ENCODE data around the gene MTHFD1. TPM values are rescaled to one million over a fixed set of nuclear protein-coding genes. Genes with fewer than 3 reads are reported as not detected.

The MTHFD1 gene
- polyA plus RNA-seq, 1 of the 3 experiments (the other 2 are of a cell fraction): 31.0 TPM

DNA sequence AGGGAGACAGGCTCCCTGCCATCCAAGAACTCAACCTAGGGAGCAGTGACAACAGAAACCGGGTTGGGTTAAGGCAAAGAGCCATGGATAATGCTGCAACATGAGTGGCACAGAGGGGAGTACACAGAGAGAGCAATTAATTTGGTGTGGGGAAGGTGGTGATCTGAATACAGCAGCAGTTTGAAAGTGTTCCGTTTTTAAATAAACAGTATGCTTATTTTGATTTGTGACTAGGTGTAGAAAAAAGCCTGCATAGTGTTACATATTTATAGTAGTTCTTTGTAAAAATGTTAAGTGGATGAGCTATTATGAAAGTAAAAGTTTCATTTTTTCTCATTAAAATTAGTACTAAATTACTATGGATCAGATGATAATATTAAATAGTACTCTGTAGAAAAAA, 85.9 kb downstream of the MTHFD1 start:
- Histone ChIP-seq H3K9me2 (no peaks in the 10 kb centered on the region), H3K9me3 (no peaks in the 10 kb centered on the region), H3K27me3 (ENCODE audit: insufficient read depth) (no peaks in the 10 kb centered on the region), H3K27ac (ENCODE audit: low read depth in 2 of 2, low read length in 1 of 2) (no peak overlapping the region), H2AFZ (ENCODE audit: low read depth) (no peak overlapping the region), H4K20me1 (ENCODE audit: insufficient read depth) (no peaks in the 10 kb centered on the region), H3K79me2 (ENCODE audit: insufficient read depth) (no peaks in the 10 kb centered on the region), H3F3A (replicated peaks; ENCODE audit: insufficient read depth) (no peaks in the 10 kb centered on the region), H3K4me2 (no peak overlapping the region), H3K36me3 (replicated peaks in 1 of 2; ENCODE audit: control insufficient read depth in 1 of 2, insufficient read depth in 2 of 2, low read length in 1 of 2) (peaks cover 0 to under 1% of the 10 kb centered on the region in 2 experiments), H3K4me1 (ENCODE audit: control insufficient read depth in 1 of 2, insufficient read depth in 2 of 2, low read depth in 1 of 2, low read length in 1 of 2) (peaks cover 2 to 4% of the 10 kb centered on the region in 2 experiments; a peak in 2 of 4 replicates), H3K4me3 (ENCODE audit: low read depth in 2 of 2, low read length in 1 of 2) (no peak overlapping the region), H3K9ac (no peak overlapping the region)
- CTCF ChIA-PET: interaction anchor here (0.9 to 7.3 kb wide), 5 partner anchors 14 to 130 kb away, joined by 3 to 74 read pairs (median 3); no protein-coding TSS in a partner anchor
- DNase-seq: no peak
- 94% methylated on average over 2 of the region's 2 CpGs for WGBS (ENCODE audit: low lambda C conversion rate)
- TF ChIP-seq MEF2A (IDR thresholded peaks at IDR 0.05; ENCODE audit: borderline replicate concordance, low read depth): no peak
- TF ChIP-seq ELF1 (IDR thresholded peaks at IDR 0.05): no peak
- no peak for TF ChIP-seq RXRA (IDR thresholded peaks at IDR 0.05; ENCODE audit: borderline replicate concordance, low read depth)
- TF ChIP-seq, protein P1, sequence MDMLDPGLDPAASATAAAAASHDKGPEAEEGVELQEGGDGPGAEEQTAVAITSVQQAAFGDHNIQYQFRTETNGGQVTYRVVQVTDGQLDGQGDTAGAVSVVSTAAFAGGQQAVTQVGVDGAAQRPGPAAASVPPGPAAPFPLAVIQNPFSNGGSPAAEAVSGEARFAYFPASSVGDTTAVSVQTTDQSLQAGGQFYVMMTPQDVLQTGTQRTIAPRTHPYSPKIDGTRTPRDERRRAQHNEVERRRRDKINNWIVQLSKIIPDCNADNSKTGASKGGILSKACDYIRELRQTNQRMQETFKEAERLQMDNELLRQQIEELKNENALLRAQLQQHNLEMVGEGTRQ (IDR thresholded peaks at IDR 0.05; ENCODE audit: borderline replicate concordance, low read depth, low read length): no peak
- TF ChIP-seq SMC3 (IDR thresholded peaks at IDR 0.05; ENCODE audit: low read depth, low read length): no peak
- no peak for TF ChIP-seq EP300 (IDR thresholded peaks at IDR 0.05; ENCODE audit: borderline replicate concordance in 1 of 2, low read depth in 1 of 2, low read length in 1 of 2)
- POLR2A ChIA-PET: no interaction called here

DNA sequence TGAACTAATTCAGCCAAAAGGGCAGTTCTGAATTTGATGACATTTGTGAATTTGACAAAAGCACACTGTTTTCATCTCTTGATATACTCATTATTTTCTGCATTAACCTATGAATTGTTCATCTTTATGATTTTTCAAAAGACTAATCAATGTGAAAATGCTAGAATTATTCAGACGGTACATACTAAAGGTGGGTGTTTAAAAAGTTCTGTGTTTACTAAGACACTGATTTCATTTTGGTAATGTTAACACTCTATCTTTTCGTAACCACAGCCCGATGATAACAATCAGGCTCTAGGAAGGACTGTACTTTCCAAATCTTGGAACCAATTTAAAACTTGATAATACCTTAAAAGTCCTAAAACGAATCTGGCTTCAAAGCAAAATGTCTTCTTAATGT, 86.5 kb downstream of the MTHFD1 start:
- H3K9me3 ChIP-seq: no peaks in the 10 kb centered on the region
- no peak overlapping the region for H2AFZ ChIP-seq (ENCODE audit: low read depth)
- no peak for DNase-seq
- H3K79me2 ChIP-seq (ENCODE audit: insufficient read depth): no peaks in the 10 kb centered on the region
- H3K27ac ChIP-seq (ENCODE audit: low read depth in 2 of 2, low read length in 1 of 2): no peak overlapping the region
- H3K4me1 ChIP-seq (ENCODE audit: control insufficient read depth in 1 of 2, insufficient read depth in 2 of 2, low read depth in 1 of 2, low read length in 1 of 2): peaks cover 2 to 4% of the 10 kb centered on the region in 2 experiments; a peak in 2 of 4 replicates
- no peak overlapping the region for H3K4me2 ChIP-seq
- no peaks in the 10 kb centered on the region for H3K9me2 ChIP-seq
- CTCF ChIA-PET: interaction anchor here (0.9 to 7.3 kb wide), 6 partner anchors 8 to 132 kb away, joined by 3 to 74 read pairs (median 6); partner anchors contain the start of gene AKAP5
- no peaks in the 10 kb centered on the region for H3K27me3 ChIP-seq (ENCODE audit: insufficient read depth)
- 92% methylated on average over 4 of the region's 4 CpGs for WGBS (ENCODE audit: low lambda C conversion rate)
- no peak overlapping the region for H3K4me3 ChIP-seq (ENCODE audit: low read depth in 2 of 2, low read length in 1 of 2)
- TF ChIP-seq RXRA (IDR thresholded peaks at IDR 0.05; ENCODE audit: borderline replicate concordance, low read depth) (no peak), SMC3 (IDR thresholded peaks at IDR 0.05; ENCODE audit: low read depth, low read length) (no peak), TEAD4 (IDR thresholded peaks at IDR 0.05; ENCODE audit: borderline replicate concordance, insufficient read depth) (no peak)
- TF ChIP-seq, protein P2, sequence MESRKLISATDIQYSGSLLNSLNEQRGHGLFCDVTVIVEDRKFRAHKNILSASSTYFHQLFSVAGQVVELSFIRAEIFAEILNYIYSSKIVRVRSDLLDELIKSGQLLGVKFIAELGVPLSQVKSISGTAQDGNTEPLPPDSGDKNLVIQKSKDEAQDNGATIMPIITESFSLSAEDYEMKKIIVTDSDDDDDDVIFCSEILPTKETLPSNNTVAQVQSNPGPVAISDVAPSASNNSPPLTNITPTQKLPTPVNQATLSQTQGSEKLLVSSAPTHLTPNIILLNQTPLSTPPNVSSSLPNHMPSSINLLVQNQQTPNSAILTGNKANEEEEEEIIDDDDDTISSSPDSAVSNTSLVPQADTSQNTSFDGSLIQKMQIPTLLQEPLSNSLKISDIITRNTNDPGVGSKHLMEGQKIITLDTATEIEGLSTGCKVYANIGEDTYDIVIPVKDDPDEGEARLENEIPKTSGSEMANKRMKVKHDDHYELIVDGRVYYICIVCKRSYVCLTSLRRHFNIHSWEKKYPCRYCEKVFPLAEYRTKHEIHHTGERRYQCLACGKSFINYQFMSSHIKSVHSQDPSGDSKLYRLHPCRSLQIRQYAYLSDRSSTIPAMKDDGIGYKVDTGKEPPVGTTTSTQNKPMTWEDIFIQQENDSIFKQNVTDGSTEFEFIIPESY (IDR thresholded peaks at IDR 0.05; ENCODE audit: borderline replicate concordance, low read depth): no peak
- TF ChIP-seq, protein P1 (IDR thresholded peaks at IDR 0.05; ENCODE audit: borderline replicate concordance, low read depth, low read length): no peak
- POLR2A ChIA-PET: no interaction called here
- no peaks in the 10 kb centered on the region for H3F3A ChIP-seq (replicated peaks; ENCODE audit: insufficient read depth)
- no peak overlapping the region for H3K9ac ChIP-seq
- no peaks in the 10 kb centered on the region for H4K20me1 ChIP-seq (ENCODE audit: insufficient read depth)
- no peaks in the 10 kb centered on the region for H3K36me3 ChIP-seq (replicated peaks in 1 of 2; ENCODE audit: control insufficient read depth in 1 of 2, insufficient read depth in 2 of 2, low read length in 1 of 2)

All from SK-N-SH (cell line).